GM23338 (cell line): ENCODE measurements around the gene BRD7.

Experiments used
- CTCF ChIP-seq, 2 experiments: fragments of 200-600 bp in 1 of 2; sonication (generic) in 1 of 2; conservative IDR thresholded peaks; 2 replicates each; pipeline versions ENCODE4 v1.5.1 to v1.6.1; 2016 to 2017; ENCODE audit warnings: antibody characterized with exemption in 2 of 2, low read depth in 2 of 2, mild to moderate bottlenecking in 2 of 2, moderate library complexity in 1 of 2
- EZH2 ChIP-seq: fragments of 200-600 bp; sonication (generic); IDR thresholded peaks from one replicate; pipeline ENCODE4 v1.8.0; 2017; ENCODE audit warnings: antibody characterized with exemption, mild to moderate bottlenecking, low read depth; ENCODE audit not compliant: unreplicated experiment
- EZH2phosphoT487 ChIP-seq: fragments of 200-600 bp; sonication (generic); IDR thresholded peaks from one replicate; pipeline ENCODE4 v1.8.1; 2018; ENCODE audit warnings: antibody characterized with exemption; ENCODE audit not compliant: unreplicated experiment

- no peak for TF ChIP-seq EZH2phosphoT487
- no peak for TF ChIP-seq CTCF (conservative IDR thresholded peaks at IDR 0.05; ENCODE audit: low read depth in 2 of 2)
- no peak for TF ChIP-seq EZH2
Measured at GRCh38 chr16:50266337-50267091, 102.3 kb downstream of the BRD7 start, which contains the start of gene ADCY7.
